GM18520 (cell line): Measurements from ENCODE around the gene OMA1.

ENCODE experiments used
- ATAC-seq: cut with Tn5 transposase; IDR thresholded peaks from one replicate; pipeline ENCODE4 v1.9.1; 2021; ENCODE audit not compliant: unreplicated experiment

OMA1 gene

GRCh38 chr1:58434607-58435006 lies 111.9 kb downstream of the OMA1 start:
- ATAC-seq: no peak

GRCh38 chr1:58434181-58434580 lies 112.3 kb downstream of the OMA1 start:
- ATAC-seq: no peak

- ATAC-seq: no peak
These were observed 113.5 kb downstream of the OMA1 start for GRCh38 chr1:58432851-58433668.

GRCh38 chr1:58431901-58432620 lies 114.5 kb downstream of the OMA1 start:
- ATAC-seq: no peak
